Activated T-cell treated with anti-CD3 and anti-CD28 coated beads, Interleukin-2, amount 50 U/mL, for 4 hours (primary cell): ENCODE data around the gene CCDC134. TPM values are rescaled to one million over a fixed set of nuclear protein-coding genes. Genes with fewer than 3 reads are reported as not detected.

ENCODE experiments used
- ATAC-seq, 2 donors: fragments of 200-7000 bp; cut with Tn5 transposase; one replicate each; pipeline ENCODE4 v1.10.0; 2021
- DNase-seq: peaks from one replicate; pipeline ENCODE4 v3.0.0-alpha.2; 2020
- H3K27me3 Mint-ChIP-seq: one replicate; pipeline ENCODE4 v1.8.0; 2021; ENCODE audit warnings: low read depth, mixed read lengths
- H3K36me3 Mint-ChIP-seq: one replicate; pipeline ENCODE4 v1.8.0; 2022; ENCODE audit warnings: mixed read lengths; ENCODE audit not compliant: insufficient read depth
- H3K4me1 Mint-ChIP-seq: one replicate; pipeline ENCODE4 v1.8.0; 2021; ENCODE audit warnings: low read depth, mixed read lengths
- H3K4me3 Mint-ChIP-seq: one replicate; pipeline ENCODE4 v1.8.0; 2021; ENCODE audit warnings: mild to moderate bottlenecking, moderate library complexity, mixed read lengths
- H3K9me3 Mint-ChIP-seq: one replicate; pipeline ENCODE4 v1.8.0; 2021; ENCODE audit warnings: mixed read lengths
- total RNA-seq, 3 donors: library from RNA; stranded (reverse); gene quantifications; one replicate each; pipeline ENCODE4 v1.2.1, GENCODE V29; 2021

The CCDC134 gene
- total RNA-seq, 3 donors from 2014 or later, result 16.0 to 20.2 (median 18.4) TPM

DNA sequence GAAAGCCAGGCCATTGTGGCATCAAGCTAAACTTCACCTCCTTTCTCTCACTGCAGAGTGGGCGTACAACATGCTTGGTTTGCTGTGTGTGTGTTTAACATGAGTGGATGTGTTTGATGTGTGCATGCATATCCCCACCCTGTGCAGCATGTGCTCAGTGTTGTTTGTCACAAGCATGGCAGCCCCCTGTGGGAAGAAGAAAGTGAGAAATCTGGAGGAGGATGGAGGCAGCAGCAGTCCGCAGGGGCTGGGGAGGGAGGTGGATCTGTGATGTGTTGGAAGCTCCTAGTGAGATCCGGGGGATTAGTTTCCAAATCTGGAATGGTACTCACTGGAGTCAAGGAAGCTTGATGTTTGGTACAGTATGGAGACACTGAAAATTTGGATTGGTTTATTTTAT, 24.1 kb upstream of the CCDC134 start:
- DNase-seq (no peak), ATAC-seq (no peak)
- H3K4me1 Mint-ChIP-seq, result peaks cover 26% of the 10 kb centered on the region
- H3K27me3 Mint-ChIP-seq, result no peaks in the 10 kb centered on the region
- no peaks in the 10 kb centered on the region for H3K36me3 Mint-ChIP-seq
- H3K9me3 Mint-ChIP-seq, result no peaks in the 10 kb centered on the region
- H3K4me3 Mint-ChIP-seq, result no peak overlapping the region

DNA sequence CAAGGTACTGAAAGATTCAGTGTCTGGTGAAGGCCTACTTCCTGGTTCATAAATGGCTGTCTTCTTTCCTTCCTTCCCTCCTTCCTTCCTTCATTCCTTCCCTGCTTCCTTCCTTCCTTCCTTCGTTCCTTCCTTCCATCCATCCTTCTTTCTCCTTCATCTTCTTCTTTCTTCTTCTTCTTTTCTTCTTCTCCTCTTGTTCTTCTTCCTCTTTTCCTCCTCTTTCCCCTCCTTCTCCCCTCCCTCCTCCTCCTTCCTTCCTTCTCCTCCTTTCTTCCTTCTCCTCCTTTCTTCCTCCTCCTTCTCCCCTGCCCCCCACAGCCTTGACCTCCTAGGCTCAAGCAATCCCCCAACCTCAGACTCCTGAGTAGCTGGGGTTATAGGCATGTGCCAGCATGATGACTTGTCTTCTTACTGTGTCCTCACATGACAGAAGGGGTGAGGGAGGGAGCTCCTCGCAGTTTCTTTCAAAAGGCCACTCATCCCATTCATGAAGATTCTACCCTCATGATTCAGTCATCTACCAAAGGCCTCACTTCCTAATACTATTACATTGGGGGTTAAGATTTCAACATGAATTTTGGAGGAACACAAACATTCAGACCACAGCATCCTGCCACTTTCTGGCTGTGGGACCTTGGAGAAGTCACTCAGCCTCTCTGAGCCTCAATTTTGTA, 22.6 kb upstream of the CCDC134 start:
- Mint-ChIP-seq H3K27me3 (no peaks in the 10 kb centered on the region), H3K4me1 (peaks cover 41% of the 10 kb centered on the region), H3K4me3 (no peak overlapping the region), H3K9me3 (no peaks in the 10 kb centered on the region), H3K36me3 (no peaks in the 10 kb centered on the region)
- ATAC-seq (no peak), DNase-seq (no peak)

DNA sequence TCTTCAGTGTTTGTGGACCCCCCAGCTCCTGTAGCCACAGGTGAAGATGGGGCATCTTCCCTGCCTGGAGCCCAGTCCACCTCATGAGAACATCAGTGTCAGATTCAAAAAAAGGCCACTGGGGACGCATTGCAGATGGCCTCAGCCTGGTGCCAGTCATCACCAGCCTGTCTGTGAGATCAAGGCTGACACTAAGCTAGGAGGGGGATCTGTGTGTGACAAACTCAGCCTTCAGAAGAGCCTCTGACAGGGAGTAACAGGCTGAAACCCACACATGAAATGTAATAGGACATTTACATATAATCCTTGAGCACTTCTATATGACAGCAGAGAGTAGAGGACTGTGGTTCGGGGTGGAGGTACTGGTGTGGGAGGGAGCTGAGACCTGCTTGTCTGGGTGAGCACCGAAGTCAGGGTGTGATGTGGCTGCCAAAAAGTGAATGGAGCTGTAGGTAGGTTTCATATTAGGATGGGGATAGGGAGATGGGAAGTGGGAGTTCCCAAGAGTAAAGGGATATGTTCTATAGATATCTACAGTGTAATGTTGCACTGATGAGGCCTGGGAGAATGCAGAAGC, 20.5 kb upstream of the CCDC134 start:
- DNase-seq, result no peak
- no peaks in the 10 kb centered on the region for H3K36me3 Mint-ChIP-seq
- H3K4me3 Mint-ChIP-seq, result peak overlapping the region; percentile 68
- H3K4me1 Mint-ChIP-seq, result peaks cover 57% of the 10 kb centered on the region
- ATAC-seq, result peak; percentile 32
- H3K27me3 Mint-ChIP-seq, result no peaks in the 10 kb centered on the region
- no peaks in the 10 kb centered on the region for H3K9me3 Mint-ChIP-seq

DNA sequence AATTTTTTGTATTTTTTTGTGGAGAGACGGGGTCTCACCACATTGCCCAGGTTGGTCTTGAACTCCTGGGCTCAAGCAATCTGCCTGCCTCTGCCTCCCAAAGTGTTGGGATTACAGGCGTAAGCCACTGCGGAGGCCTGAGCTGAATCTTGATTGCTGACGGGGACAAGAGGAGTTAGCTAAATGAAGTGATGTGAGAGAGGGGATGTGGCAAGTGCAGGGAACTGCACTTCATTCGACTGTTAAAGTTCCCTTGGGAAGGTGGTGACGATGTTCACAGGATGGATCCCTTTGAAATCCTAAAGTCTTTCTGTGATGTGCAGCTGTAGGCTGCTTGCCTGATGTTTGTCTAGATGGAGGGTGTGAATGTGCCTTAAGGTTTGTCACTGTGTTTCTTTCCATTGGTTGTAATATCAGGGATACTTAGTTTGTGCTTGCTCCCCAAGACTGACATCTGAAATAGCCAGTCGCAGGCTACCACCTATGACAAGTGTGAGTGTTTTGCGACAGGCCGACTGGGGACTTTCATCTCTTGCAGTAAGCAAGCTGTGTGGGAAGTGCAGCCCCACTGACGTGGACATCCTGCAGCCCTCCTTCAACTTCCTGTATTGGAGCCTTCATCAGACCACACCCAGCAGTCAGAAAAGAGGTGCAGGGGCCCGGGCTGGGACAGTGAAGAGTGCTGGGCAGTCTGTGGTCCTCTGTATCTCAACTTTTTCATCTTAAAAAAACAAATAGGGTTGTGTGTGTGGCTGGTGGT, 19.6 kb upstream of the CCDC134 start:
- H3K4me3 Mint-ChIP-seq, result peak overlapping the region; percentile 81
- H3K36me3 Mint-ChIP-seq, result no peaks in the 10 kb centered on the region
- no peaks in the 10 kb centered on the region for H3K9me3 Mint-ChIP-seq
- H3K4me1 Mint-ChIP-seq, result peaks cover 57% of the 10 kb centered on the region
- ATAC-seq (peak; percentile 96), DNase-seq (peak; percentile 73)
- H3K27me3 Mint-ChIP-seq, result no peaks in the 10 kb centered on the region

DNA sequence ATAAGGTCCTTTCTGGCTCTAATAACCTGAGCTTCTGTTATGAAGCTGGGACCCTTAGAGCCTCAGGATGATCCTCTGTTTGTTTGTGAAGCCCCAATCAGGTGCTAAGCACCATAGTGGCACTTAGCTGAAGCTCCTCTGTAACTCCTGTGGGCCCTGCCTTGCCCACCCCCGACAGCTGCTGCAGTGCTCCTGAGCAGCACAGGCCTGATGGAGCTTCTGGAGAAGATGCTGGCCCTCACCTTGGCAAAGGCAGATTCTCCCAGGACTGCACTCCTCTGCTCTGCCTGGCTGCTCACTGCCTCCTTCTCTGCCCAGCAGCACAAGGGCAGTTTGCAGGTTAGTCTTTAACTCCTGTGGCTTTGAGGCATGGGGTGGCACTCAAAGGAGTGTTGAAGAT, 19.0 kb upstream of the CCDC134 start:
- no peaks in the 10 kb centered on the region for H3K9me3 Mint-ChIP-seq
- peak overlapping the region; percentile 81 for H3K4me3 Mint-ChIP-seq
- no peaks in the 10 kb centered on the region for H3K36me3 Mint-ChIP-seq
- peaks cover 59% of the 10 kb centered on the region for H3K4me1 Mint-ChIP-seq
- no peaks in the 10 kb centered on the region for H3K27me3 Mint-ChIP-seq
- DNase-seq, result no peak
- peak in 1 of 2 donors; percentile 16 for ATAC-seq

DNA sequence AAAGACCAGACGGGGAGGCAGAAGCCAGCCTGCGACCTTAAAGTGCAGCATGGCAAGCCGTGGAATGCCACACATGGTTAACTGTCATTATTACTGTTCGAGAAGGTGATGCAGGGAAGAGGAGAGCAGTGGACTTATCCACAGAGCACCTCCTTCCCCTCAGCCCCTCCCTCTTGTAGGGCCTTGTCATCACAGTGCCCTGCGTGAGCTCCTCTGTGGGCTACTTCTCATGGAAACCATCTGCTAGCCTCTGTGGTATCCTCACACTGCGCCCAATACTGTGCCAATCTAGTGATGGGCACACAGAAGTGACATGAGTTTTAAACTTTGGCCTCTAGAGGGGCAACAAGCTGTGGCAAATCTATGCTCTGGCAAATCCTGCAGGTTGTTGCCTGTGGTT, 18.2 kb upstream of the CCDC134 start:
- Mint-ChIP-seq H3K4me3 (peak overlapping the region; percentile 81), H3K4me1 (peaks cover 67% of the 10 kb centered on the region), H3K36me3 (no peaks in the 10 kb centered on the region), H3K9me3 (no peaks in the 10 kb centered on the region), H3K27me3 (no peaks in the 10 kb centered on the region)
- ATAC-seq (peak; percentile 14 to 15), DNase-seq (no peak)

DNA sequence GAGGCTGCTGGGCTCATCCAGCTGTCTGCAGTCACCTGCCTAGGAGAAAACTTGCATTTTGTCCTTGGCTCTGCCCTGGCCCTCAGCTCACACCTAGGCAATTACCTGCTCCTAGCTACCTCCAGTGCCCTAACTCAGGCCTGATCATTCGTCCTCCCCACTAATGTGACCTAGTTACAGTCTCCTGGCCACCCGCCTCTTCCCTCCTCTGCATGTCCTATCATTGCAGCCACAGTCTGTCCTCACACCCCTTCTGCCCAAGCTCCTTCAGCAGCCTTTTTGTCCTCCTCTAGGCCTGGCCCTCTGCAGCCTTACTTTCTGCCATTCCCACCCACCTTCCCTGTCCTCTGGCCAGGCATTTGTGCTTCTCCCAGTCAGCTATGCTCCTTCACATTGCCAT, 17.7 kb upstream of the CCDC134 start:
- DNase-seq, result no peak
- H3K9me3 Mint-ChIP-seq, result no peaks in the 10 kb centered on the region
- ATAC-seq, result no peak
- no peaks in the 10 kb centered on the region for H3K27me3 Mint-ChIP-seq
- no peaks in the 10 kb centered on the region for H3K36me3 Mint-ChIP-seq
- H3K4me3 Mint-ChIP-seq, result peak overlapping the region; percentile 81
- peaks cover 69% of the 10 kb centered on the region for H3K4me1 Mint-ChIP-seq

DNA sequence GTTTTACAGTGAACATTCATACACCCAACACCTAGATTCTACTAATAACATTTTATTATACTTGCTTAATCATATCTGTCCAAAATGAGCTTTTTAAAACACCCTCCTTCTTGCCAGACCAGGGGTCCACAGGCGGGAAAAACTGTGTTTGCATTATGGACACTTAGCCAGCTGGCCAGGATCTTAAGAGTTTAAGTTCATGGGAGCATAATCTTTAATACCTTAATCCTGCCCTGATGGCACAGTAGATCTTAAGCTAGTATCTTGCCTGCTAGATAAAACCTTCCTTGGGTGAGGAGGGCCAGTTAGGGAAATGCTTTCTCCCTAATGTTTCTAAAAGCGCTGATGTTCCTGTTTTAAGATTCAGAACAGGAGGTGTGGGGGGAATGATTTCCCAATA, 13.1 kb upstream of the CCDC134 start:
- H3K36me3 Mint-ChIP-seq, result peaks cover 11% of the 10 kb centered on the region
- DNase-seq (no peak), ATAC-seq (no peak)
- no peaks in the 10 kb centered on the region for H3K27me3 Mint-ChIP-seq
- H3K4me3 Mint-ChIP-seq, result no peak overlapping the region
- peaks cover 35% of the 10 kb centered on the region for H3K4me1 Mint-ChIP-seq
- no peaks in the 10 kb centered on the region for H3K9me3 Mint-ChIP-seq

DNA sequence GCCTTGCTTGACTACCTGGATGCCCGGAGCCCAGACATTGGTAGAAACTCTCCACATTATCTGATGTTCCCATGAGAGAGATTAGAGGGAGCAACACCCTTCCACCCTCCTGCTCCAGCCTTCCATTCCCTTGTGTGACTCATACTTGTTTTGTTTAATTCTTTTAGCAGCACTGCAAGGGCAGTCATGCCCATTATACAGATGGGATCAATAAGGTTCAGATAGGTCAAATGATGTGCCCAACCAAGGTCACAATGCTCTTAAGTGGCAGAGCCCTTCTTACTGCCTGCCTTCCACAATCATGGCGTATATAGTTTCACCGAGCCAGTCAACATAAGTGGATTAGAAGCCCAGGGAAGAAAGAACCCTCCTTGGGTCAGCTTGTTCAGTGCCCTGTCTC, 6.6 kb upstream of the CCDC134 start:
- H3K36me3 Mint-ChIP-seq, result peaks cover 31% of the 10 kb centered on the region
- no peaks in the 10 kb centered on the region for H3K4me1 Mint-ChIP-seq
- ATAC-seq, result no peak
- no peaks in the 10 kb centered on the region for H3K9me3 Mint-ChIP-seq
- H3K27me3 Mint-ChIP-seq, result no peaks in the 10 kb centered on the region
- no peak overlapping the region for H3K4me3 Mint-ChIP-seq
- DNase-seq, result no peak

DNA sequence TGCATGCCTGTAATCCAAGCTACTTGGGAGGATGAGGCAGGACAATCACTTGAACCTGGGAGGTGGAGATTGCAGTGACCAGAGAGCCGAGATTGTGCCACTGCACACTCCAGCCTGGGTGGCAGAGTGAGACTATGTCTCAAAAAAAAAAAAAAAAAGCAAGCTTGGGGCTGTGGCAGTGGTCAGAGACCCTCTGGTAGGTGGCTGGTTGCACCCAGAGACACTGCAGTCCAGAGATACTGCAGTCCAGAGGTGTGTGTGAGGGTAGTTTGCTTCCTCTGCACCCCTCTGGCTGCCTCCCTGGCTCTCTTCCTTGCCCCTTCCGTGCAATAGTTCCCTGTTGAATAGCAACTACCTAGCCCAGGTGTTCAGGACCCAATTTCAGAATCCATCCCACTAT, 1.7 kb upstream of the CCDC134 start:
- H3K4me3 Mint-ChIP-seq, result peak overlapping the region; percentile 96
- DNase-seq, result no peak
- H3K4me1 Mint-ChIP-seq, result peaks cover 25% of the 10 kb centered on the region
- no peaks in the 10 kb centered on the region for H3K9me3 Mint-ChIP-seq
- no peaks in the 10 kb centered on the region for H3K27me3 Mint-ChIP-seq
- ATAC-seq, result no peak
- H3K36me3 Mint-ChIP-seq, result peaks cover 16% of the 10 kb centered on the region

DNA sequence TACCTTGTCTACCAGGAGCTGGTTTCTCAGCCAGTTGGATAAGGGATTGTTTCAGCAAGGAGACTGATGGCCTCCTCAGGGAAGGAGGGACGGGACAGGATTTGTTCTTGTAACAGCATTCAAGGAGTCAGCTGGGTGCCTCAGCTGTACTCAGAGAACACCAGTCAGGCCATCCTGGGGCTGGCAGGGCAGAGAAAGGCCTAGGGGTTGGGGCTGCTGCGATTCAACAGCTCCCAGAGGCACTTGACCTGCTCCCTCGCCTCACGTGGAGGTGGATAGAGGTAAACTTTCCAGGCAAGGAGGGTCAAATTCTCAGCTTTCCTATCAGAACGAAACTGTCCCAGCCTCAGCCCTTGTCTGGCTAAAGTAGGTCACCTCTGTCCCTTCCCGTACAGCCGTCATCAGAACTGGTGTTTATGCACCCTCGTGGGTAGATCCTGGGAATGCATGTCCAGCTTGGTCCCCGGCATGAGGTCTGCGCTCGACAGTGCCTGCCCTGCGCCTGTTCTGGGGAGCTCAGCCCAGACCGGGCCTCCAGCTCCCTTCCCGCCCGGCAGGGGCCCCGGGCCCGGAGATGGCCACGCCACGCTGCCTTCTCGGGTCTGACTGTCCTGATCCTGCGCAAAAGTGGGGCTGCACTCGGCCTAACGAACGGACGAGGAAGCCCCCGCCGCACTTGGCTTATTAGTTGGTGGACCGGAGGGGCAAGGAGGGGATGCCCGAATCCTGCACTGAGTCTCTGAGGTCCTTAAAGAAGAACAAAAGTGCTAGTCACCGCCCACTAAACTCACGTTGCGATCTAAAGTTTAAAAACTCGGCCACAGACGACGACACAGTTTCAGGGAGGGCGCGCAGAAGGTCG, 762 bp upstream of the CCDC134 start:
- Mint-ChIP-seq H3K27me3 (no peaks in the 10 kb centered on the region), H3K36me3 (peaks cover 7% of the 10 kb centered on the region), H3K4me1 (peaks cover 35% of the 10 kb centered on the region), H3K4me3 (peak overlapping the region; percentile 96), H3K9me3 (no peaks in the 10 kb centered on the region)
- ATAC-seq, result peak; percentile 20 to 37
- DNase-seq, result no peak

DNA sequence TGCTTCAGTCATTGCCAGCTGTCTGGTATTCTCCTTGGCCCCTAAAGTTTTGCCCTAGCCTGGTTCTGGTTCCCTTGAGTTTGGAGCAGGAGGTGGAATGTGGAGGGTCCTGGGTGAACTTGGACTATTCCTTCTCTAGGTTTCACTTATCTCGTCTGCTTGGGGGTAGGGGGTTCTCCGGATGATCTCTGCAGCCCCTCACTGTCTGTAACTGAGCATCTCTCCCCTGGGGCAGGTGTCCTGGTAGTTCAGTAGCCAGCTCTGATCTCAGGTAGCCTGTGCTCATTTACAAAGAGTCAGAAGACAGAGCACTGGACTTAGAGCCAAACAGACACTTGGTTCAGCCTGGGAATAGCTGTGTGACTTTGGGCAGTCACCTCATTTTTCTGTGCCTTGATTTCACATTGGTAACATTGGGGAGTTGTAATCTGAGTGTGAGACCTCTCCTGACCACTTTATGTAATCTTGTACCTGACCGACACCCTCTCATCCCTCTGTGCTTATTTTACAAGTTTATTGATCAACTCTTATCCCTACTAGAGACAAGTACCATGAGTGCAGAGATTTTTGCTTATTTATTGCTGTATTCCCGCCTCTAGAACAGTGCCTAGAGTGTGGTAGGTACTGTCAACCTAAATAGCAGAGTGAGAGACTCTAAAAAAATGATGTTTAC, 804 bp downstream of the CCDC134 start:
- ATAC-seq (no peak), DNase-seq (no peak)
- H3K4me3 Mint-ChIP-seq, result peak overlapping the region; percentile 96
- no peaks in the 10 kb centered on the region for H3K9me3 Mint-ChIP-seq
- H3K4me1 Mint-ChIP-seq, result peaks cover 38% of the 10 kb centered on the region
- peaks cover 3% of the 10 kb centered on the region for H3K36me3 Mint-ChIP-seq
- no peaks in the 10 kb centered on the region for H3K27me3 Mint-ChIP-seq

DNA sequence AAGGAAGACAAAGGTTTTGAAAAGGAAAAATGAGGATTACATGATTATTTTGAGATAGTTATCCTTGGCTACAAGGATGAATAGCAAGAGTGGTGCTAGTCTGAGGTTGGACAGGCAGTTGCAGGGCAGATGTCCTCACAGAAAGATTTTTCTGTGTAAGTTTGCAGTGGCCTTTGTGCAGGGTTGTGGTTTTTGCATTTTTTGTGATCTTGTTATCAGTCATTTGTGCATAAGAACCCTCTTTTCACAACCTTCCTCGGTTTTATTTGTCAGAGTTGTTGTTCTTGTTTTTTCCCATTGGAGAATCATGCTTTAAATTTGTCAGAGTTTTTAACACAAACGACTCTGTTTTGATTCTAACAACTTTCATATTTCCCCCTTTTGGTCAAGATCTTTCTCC, 1.4 kb downstream of the CCDC134 start:
- H3K4me3 Mint-ChIP-seq, result peak overlapping the region; percentile 96
- peaks cover 38% of the 10 kb centered on the region for H3K4me1 Mint-ChIP-seq
- ATAC-seq, result no peak
- no peaks in the 10 kb centered on the region for H3K27me3 Mint-ChIP-seq
- H3K36me3 Mint-ChIP-seq, result peaks cover 3% of the 10 kb centered on the region
- DNase-seq, result no peak
- H3K9me3 Mint-ChIP-seq, result no peaks in the 10 kb centered on the region

DNA sequence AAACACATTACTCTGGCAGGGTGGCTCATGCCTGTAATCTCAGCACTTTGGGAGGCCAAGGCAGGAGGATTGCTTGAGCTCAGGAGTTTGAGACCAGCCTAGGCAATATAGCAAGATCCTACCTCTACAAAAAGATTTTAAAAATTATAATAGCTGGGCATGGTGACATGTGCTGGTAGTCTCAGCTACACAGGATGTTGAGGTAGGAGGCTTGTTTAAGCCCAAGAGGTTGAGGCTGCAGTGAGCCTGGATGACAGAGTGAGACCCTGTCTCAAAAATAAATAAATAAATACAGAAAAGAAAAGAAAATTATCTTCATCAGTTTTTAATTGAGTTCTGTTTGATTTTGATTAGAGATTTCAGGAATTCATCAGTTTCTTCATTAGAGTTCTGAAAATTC, 5.2 kb downstream of the CCDC134 start:
- H3K4me1 Mint-ChIP-seq, result peaks cover 28% of the 10 kb centered on the region
- peaks cover 15% of the 10 kb centered on the region for H3K36me3 Mint-ChIP-seq

More for the DNA sequence above, 5.2 kb downstream of the CCDC134 start:
- Mint-ChIP-seq H3K4me3 (no peak overlapping the region), H3K9me3 (no peaks in the 10 kb centered on the region), H3K27me3 (no peaks in the 10 kb centered on the region)
- no peak for ATAC-seq
- DNase-seq, result no peak
